ENCODE results near the gene GADD45A. TPM values are rescaled to one million over a fixed set of nuclear protein-coding genes. Genes with fewer than 3 reads are reported as not detected.

GADD45A gene
- total RNA-seq, 1 donor from 2014 or later = 28.6 TPM

DNA sequence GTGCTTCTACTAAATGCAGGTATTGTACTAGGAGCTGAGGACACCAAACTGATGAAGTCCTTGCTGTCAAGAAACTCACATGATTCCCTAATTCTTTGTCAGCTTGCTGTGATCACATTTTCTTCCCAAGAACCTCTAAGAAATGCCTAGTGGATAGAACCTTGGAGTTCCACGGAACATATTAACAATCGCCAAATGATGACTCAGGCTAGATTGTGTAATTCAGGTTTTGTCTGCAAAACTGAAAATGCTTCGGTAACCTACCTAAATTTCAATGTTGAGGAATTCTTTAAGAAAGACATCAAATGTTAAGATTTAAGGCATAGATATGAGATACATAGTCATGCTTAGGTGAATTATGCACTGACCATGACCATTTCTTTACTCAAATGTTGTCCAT is 1.7 kb upstream of the GADD45A start:
- Mint-ChIP-seq H3K4me1 (peaks cover 22% of the 10 kb centered on the region), H3K27me3 (ENCODE audit: insufficient read depth, low read depth) (peaks cover 10% of the 10 kb centered on the region), H3K27ac (no peak overlapping the region), H3K4me3 (no peak overlapping the region), H3K36me3 (peaks cover 3% of the 10 kb centered on the region), H3K9me3 (no peaks in the 10 kb centered on the region)
- no peaks in the 10 kb centered on the region for H3K27me3 ChIP-seq
- peaks cover 31% of the 10 kb centered on the region for H3K79me2 ChIP-seq (ENCODE audit: low read depth)
- peaks cover 20% of the 10 kb centered on the region for H3F3A ChIP-seq (ENCODE audit: low read depth)
- H4K20me1 ChIP-seq (ENCODE audit: low read depth) = peaks cover 28% of the 10 kb centered on the region
- H2AFZ ChIP-seq (replicated peaks) = no peak overlapping the region
- H3K36me3 ChIP-seq = peaks cover 7% of the 10 kb centered on the region
- no peak for TF ChIP-seq EZH2 (IDR thresholded peaks at IDR 0.05)
- no peak for TF ChIP-seq EZH2phosphoT487 (IDR thresholded peaks at IDR 0.05)
- TF ChIP-seq, protein P1, sequence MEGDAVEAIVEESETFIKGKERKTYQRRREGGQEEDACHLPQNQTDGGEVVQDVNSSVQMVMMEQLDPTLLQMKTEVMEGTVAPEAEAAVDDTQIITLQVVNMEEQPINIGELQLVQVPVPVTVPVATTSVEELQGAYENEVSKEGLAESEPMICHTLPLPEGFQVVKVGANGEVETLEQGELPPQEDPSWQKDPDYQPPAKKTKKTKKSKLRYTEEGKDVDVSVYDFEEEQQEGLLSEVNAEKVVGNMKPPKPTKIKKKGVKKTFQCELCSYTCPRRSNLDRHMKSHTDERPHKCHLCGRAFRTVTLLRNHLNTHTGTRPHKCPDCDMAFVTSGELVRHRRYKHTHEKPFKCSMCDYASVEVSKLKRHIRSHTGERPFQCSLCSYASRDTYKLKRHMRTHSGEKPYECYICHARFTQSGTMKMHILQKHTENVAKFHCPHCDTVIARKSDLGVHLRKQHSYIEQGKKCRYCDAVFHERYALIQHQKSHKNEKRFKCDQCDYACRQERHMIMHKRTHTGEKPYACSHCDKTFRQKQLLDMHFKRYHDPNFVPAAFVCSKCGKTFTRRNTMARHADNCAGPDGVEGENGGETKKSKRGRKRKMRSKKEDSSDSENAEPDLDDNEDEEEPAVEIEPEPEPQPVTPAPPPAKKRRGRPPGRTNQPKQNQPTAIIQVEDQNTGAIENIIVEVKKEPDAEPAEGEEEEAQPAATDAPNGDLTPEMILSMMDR (IDR thresholded peaks at IDR 0.05) = no peak
- H3K9me3 ChIP-seq (ENCODE audit: low read depth) = no peaks in the 10 kb centered on the region
- peaks cover 14% of the 10 kb centered on the region for H3K4me1 ChIP-seq
- no peak overlapping the region for H3K27ac ChIP-seq
- no peak overlapping the region for H3K9ac ChIP-seq
- no peak overlapping the region for H3K4me2 ChIP-seq
- H3K4me3 ChIP-seq = no peak overlapping the region
- no peak for DNase-seq (ENCODE audit: low spot score)

DNA sequence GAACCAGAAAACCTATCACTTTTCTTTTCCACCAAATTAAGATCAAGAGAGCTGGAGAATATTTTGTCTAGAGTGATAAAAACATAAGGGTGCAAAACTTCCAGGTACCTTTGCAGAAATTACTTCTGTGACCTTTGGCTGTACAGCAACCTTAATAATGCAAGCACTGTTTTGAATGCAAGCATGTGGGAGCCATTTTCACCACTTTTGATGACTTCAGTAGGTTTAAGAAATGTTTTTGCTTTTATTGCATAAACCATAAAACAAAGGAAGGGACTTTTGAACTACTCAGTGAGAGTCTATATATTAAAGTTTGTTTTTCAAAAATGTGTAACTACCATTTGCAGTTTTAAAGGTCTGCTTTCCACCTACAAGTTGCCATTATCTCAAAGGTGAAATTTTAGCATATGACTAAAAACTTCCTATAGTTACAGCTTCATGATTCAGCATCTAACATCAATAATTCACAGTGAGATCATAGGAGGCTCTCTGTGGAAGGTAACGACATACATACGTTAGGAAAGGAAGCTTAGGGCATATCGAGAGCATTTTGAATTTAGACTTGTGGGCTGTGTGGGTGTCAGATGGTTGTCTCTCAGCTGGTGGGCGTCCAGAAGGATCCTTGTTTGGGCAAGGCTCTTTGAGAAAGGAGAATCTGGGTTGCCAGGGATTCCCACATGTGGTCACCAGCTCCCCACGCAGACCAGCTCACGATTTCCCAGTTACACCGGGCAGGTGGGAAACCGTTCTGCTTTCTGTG is 1.1 kb upstream of the GADD45A start:
- H3K9me3 ChIP-seq (ENCODE audit: low read depth) = no peaks in the 10 kb centered on the region
- H3K9ac ChIP-seq = no peak overlapping the region
- peaks cover 3% of the 10 kb centered on the region for H3K36me3 Mint-ChIP-seq
- peak overlapping the region; percentile 77 for H2AFZ ChIP-seq (replicated peaks)
- peaks cover 28% of the 10 kb centered on the region for H3K4me1 Mint-ChIP-seq
- peaks cover 8% of the 10 kb centered on the region for H3K36me3 ChIP-seq
- H3K4me2 ChIP-seq = peak overlapping the region; percentile 26
- TF ChIP-seq, protein P1 (IDR thresholded peaks at IDR 0.05) = no peak
- TF ChIP-seq EZH2phosphoT487 (IDR thresholded peaks at IDR 0.05) (no peak), EZH2 (IDR thresholded peaks at IDR 0.05) (no peak)
- H3K9me3 Mint-ChIP-seq = no peaks in the 10 kb centered on the region
- H3K4me3 Mint-ChIP-seq = peak overlapping the region; percentile 7
- peaks cover 27% of the 10 kb centered on the region for H3F3A ChIP-seq (ENCODE audit: low read depth)
- DNase-seq (ENCODE audit: low spot score) = no peak
- no peak overlapping the region for H3K27ac ChIP-seq
- H3K27ac Mint-ChIP-seq = no peak overlapping the region
- H3K4me1 ChIP-seq = peaks cover 20% of the 10 kb centered on the region
- no peak overlapping the region for H3K4me3 ChIP-seq
- peaks cover 10% of the 10 kb centered on the region for H3K27me3 Mint-ChIP-seq (ENCODE audit: insufficient read depth, low read depth)
- peaks cover 33% of the 10 kb centered on the region for H3K79me2 ChIP-seq (ENCODE audit: low read depth)
- no peaks in the 10 kb centered on the region for H3K27me3 ChIP-seq
- peaks cover 34% of the 10 kb centered on the region for H4K20me1 ChIP-seq (ENCODE audit: low read depth)

DNA sequence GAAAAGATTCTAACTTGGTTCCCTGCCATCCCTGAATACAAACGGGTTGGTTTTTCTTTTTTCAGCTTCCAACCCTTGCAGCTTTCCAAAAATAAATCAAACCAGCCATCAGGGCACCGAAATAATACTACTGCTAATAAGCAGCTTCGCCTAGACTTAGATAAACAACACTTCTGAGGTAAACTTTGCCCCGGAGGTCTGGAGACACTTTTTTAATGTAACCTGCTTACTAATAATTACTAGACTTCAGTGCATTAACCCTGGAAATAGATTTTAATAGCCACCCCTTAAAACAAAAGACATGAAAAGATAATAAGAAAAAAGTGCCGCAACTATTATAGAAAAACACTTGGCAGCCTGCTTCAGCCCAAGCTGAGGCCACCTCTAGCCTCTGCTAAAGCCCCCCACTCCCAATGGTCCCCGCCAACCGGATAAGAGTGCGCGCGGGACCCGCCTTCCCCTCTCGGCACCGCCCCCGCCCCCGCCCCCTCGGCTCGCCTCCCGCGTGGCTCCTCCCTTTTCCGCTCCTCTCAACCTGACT is 405 bp upstream of the GADD45A start:
- Histone ChIP-seq H3K4me2 (peak overlapping the region; percentile 26), H3K27ac (no peak overlapping the region), H3K9me3 (ENCODE audit: low read depth) (no peaks in the 10 kb centered on the region), H3K36me3 (peaks cover 8% of the 10 kb centered on the region), H3F3A (ENCODE audit: low read depth) (peaks cover 33% of the 10 kb centered on the region), H3K9ac (no peak overlapping the region), H2AFZ (replicated peaks) (peak overlapping the region; percentile 77), H4K20me1 (ENCODE audit: low read depth) (peaks cover 37% of the 10 kb centered on the region), H3K79me2 (ENCODE audit: low read depth) (peaks cover 33% of the 10 kb centered on the region), H3K4me1 (peaks cover 22% of the 10 kb centered on the region), H3K27me3 (no peaks in the 10 kb centered on the region), H3K4me3 (no peak overlapping the region)
- H3K36me3 Mint-ChIP-seq = peaks cover 5% of the 10 kb centered on the region
- no peaks in the 10 kb centered on the region for H3K9me3 Mint-ChIP-seq
- peaks cover 10% of the 10 kb centered on the region for H3K27me3 Mint-ChIP-seq (ENCODE audit: insufficient read depth, low read depth)
- no peak for TF ChIP-seq EZH2phosphoT487 (IDR thresholded peaks at IDR 0.05)
- TF ChIP-seq EZH2 (IDR thresholded peaks at IDR 0.05) = no peak
- TF ChIP-seq, protein P1 (IDR thresholded peaks at IDR 0.05) = no peak
- no peak for DNase-seq (ENCODE audit: low spot score)
- H3K4me3 Mint-ChIP-seq = peak overlapping the region; percentile 98
- H3K27ac Mint-ChIP-seq = no peak overlapping the region
- H3K4me1 Mint-ChIP-seq = peaks cover 34% of the 10 kb centered on the region
